Keratinocyte (primary cell): ENCODE results near the gene WDR82. TPM values are rescaled to one million over a fixed set of nuclear protein-coding genes. Genes with fewer than 3 reads are reported as not detected.

Experiments
- DNase-seq: peaks from one replicate; pipeline ENCODE4 v3.0.0-alpha.2; 2011; ENCODE audit warnings: low read depth, missing footprints, low spot score
- FAIRE-seq: peaks from 2 replicates; lab custom pipeline; 2011; peaks lifted over from hg19 to GRCh38; lab: Jason Lieb, UNC
- H2AFZ ChIP-seq: 2 replicates; pipeline ENCODE4 v1.6.0; 2012; ENCODE audit warnings: low read length, control low read depth, inconsistent platforms; ENCODE audit not compliant: control insufficient read depth
- H3K27ac ChIP-seq: 2 replicates; pipeline ENCODE4 v1.5.1; 2011; ENCODE audit warnings: low read length; ENCODE audit not compliant: control insufficient read depth, insufficient read depth
- H3K27me3 ChIP-seq: 3 replicates; pipeline ENCODE4 v1.6.0; 2011; ENCODE audit warnings: low read length; ENCODE audit not compliant: control insufficient read depth, insufficient read depth; ENCODE audit errors: extremely low read depth
- H3K36me3 ChIP-seq, 2 experiments: 2 replicates in 1 of 2; 3 replicates in 1 of 2; pipeline ENCODE4 v1.5.1; 2011; ENCODE audit warnings: low read length in 2 of 2, mild to moderate bottlenecking in 1 of 2; ENCODE audit not compliant: control insufficient read depth in 2 of 2, insufficient read depth in 2 of 2; ENCODE audit errors: extremely low read depth in 1 of 2
- H3K4me1 ChIP-seq: 3 replicates; pipeline ENCODE4 v1.5.1; 2011; ENCODE audit warnings: low read length; ENCODE audit not compliant: control insufficient read depth, insufficient read depth; ENCODE audit errors: extremely low read depth
- H3K4me2 ChIP-seq: 3 replicates; pipeline ENCODE4 v1.6.0; 2011; ENCODE audit warnings: low read depth, low read length; ENCODE audit not compliant: control insufficient read depth, insufficient read depth; ENCODE audit errors: extremely low read depth
- H3K4me3 ChIP-seq, 3 experiments: fragments of 200-600 bp in 1 of 3; sonication (generic) in 1 of 3; 2 replicates in 2 of 3; 3 replicates in 1 of 3; pipeline ENCODE4 v1.5.1; 2011 to 2016; ENCODE audit warnings: low read length in 3 of 3, mild to moderate bottlenecking in 3 of 3, control low read depth in 2 of 3, inconsistent platforms in 1 of 3, low read depth in 1 of 3, mixed read lengths in 1 of 3, mixed run types in 1 of 3, moderate library complexity in 1 of 3; ENCODE audit not compliant: control insufficient read depth in 2 of 3, insufficient read depth in 2 of 3; ENCODE audit errors: extremely low read depth in 1 of 3
- H3K79me2 ChIP-seq: 2 replicates; pipeline ENCODE4 v1.6.0; 2012; ENCODE audit warnings: low read length; ENCODE audit not compliant: control insufficient read depth, insufficient read depth
- H3K9ac ChIP-seq: 3 replicates; pipeline ENCODE4 v1.6.0; 2011; ENCODE audit warnings: low read length; ENCODE audit not compliant: control insufficient read depth, insufficient read depth; ENCODE audit errors: extremely low read depth
- H3K9me1 ChIP-seq: 3 replicates; pipeline ENCODE4 v1.6.0; 2011; ENCODE audit warnings: low read length; ENCODE audit not compliant: control insufficient read depth, insufficient read depth; ENCODE audit errors: extremely low read depth
- H3K9me3 ChIP-seq: 2 replicates; pipeline ENCODE4 v1.5.1; 2012; ENCODE audit warnings: low read depth, low read length; ENCODE audit not compliant: control insufficient read depth
- H4K20me1 ChIP-seq: 3 replicates; pipeline ENCODE4 v1.6.0; 2011; ENCODE audit warnings: low read length; ENCODE audit not compliant: control insufficient read depth, insufficient read depth; ENCODE audit errors: extremely low read depth
- EZH2 ChIP-seq: IDR thresholded peaks from one replicate; pipeline ENCODE4 v1.6.1; 2012; ENCODE audit warnings: inconsistent platforms, mild to moderate bottlenecking, low read length, moderate library complexity
- dilution Hi-C: fragments of 300-500 bp; cut with MboI; formaldehyde crosslinking; loops from one replicate; pipeline ENCODE4 v1.7.0; 2020; ENCODE audit warnings: low sequenced_read_pairs; ENCODE audit not compliant: extremely low pct_ligation_motif_present
- polyA plus RNA-seq, 5 experiments: library from polyadenylated mRNA; depleted of rRNA in 3 of 5; stranded (reverse) in 3 of 5; stranded (forward) in 1 of 5; unstranded in 1 of 5; fragments of >200 nt; gene quantifications; 1 replicate in 1 of 5; 2 replicates in 3 of 5; 3 replicates in 1 of 5; pipeline versions ENCODE4 v1.2.1 to v1.2.3, GENCODE V29; 2011 to 2012; ENCODE audit warnings: missing spikeins in 2 of 5, low read depth in 1 of 5, low replicate concordance in 1 of 5
- TF ChIP-seq, protein P1 (sequence below), 3 experiments: IDR thresholded peaks in 1 of 3; conservative IDR thresholded peaks in 1 of 3; optimal IDR thresholded peaks in 1 of 3; 2 replicates in 2 of 3; 3 replicates in 1 of 3; pipeline versions ENCODE3 to v1.5.1; 2011; ENCODE audit warnings: low read length in 3 of 3, mild to moderate bottlenecking in 3 of 3, moderate library complexity in 2 of 3, control low read depth in 1 of 3, inconsistent platforms in 1 of 3; ENCODE audit not compliant: insufficient read depth in 2 of 3; ENCODE audit errors: extremely low read depth in 1 of 3

Gene WDR82
- polyA plus RNA-seq, 1 donor (not counting 4 experiments of a cell fraction or from before 2014, with no cell fraction given), result 75.1 TPM

DNA sequence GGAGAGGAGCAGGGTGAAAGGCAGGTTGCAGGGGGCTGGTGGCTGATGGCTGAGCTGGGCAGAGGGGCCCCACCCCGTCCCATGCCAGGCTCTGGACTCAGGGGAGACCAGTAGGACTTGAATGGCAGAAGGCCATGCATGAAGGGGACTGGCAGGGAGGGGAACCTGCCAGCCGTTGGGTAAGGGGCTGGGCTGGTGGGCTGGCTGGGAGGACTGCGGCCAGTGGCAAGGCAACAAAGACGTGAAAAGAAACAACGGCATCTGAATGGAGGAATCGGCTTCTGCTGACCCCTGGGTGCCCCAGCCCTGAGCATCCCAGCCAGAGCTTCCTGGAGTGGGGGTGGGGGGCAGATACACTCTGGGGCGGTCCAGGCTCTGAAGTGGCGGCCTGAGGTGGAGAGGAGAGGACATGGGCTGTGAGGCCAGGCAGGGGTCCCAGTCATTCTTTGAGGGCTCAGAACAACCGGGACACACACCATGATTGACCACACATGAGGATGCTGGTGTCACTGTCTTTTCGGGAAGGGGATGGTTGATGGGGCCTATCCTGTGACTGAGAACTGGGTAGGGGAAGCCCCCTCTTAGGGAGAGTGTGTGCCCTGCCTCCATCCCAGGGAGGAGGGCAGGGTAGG lies 20.9 kb upstream of the WDR82 start:
- no peak for TF ChIP-seq EZH2
- TF ChIP-seq, protein P1, sequence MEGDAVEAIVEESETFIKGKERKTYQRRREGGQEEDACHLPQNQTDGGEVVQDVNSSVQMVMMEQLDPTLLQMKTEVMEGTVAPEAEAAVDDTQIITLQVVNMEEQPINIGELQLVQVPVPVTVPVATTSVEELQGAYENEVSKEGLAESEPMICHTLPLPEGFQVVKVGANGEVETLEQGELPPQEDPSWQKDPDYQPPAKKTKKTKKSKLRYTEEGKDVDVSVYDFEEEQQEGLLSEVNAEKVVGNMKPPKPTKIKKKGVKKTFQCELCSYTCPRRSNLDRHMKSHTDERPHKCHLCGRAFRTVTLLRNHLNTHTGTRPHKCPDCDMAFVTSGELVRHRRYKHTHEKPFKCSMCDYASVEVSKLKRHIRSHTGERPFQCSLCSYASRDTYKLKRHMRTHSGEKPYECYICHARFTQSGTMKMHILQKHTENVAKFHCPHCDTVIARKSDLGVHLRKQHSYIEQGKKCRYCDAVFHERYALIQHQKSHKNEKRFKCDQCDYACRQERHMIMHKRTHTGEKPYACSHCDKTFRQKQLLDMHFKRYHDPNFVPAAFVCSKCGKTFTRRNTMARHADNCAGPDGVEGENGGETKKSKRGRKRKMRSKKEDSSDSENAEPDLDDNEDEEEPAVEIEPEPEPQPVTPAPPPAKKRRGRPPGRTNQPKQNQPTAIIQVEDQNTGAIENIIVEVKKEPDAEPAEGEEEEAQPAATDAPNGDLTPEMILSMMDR (optimal IDR thresholded peaks at IDR 0.05 in 1 of 3, IDR thresholded peaks at IDR 0.05 in 1 of 3, conservative IDR thresholded peaks at IDR 0.05 in 1 of 3; ENCODE audit: extremely low read depth in 1 of 3, insufficient read depth in 2 of 3, low read length in 3 of 3), result no peak
- Histone ChIP-seq H3K9me1 (no peaks in the 10 kb centered on the region), H3K4me3 (no peak overlapping the region), H3K4me2 (no peak overlapping the region), H2AFZ (no peak overlapping the region), H3K27ac (no peak overlapping the region), H4K20me1 (no peaks in the 10 kb centered on the region), H3K9me3 (no peaks in the 10 kb centered on the region), H3K9ac (no peak overlapping the region), H3K79me2 (no peaks in the 10 kb centered on the region), H3K36me3 (no peaks in the 10 kb centered on the region), H3K27me3 (no peaks in the 10 kb centered on the region), H3K4me1 (peaks cover 10% of the 10 kb centered on the region)
- no peak for DNase-seq
- dilution Hi-C loops, result no loop called here
- no peak for FAIRE-seq

DNA sequence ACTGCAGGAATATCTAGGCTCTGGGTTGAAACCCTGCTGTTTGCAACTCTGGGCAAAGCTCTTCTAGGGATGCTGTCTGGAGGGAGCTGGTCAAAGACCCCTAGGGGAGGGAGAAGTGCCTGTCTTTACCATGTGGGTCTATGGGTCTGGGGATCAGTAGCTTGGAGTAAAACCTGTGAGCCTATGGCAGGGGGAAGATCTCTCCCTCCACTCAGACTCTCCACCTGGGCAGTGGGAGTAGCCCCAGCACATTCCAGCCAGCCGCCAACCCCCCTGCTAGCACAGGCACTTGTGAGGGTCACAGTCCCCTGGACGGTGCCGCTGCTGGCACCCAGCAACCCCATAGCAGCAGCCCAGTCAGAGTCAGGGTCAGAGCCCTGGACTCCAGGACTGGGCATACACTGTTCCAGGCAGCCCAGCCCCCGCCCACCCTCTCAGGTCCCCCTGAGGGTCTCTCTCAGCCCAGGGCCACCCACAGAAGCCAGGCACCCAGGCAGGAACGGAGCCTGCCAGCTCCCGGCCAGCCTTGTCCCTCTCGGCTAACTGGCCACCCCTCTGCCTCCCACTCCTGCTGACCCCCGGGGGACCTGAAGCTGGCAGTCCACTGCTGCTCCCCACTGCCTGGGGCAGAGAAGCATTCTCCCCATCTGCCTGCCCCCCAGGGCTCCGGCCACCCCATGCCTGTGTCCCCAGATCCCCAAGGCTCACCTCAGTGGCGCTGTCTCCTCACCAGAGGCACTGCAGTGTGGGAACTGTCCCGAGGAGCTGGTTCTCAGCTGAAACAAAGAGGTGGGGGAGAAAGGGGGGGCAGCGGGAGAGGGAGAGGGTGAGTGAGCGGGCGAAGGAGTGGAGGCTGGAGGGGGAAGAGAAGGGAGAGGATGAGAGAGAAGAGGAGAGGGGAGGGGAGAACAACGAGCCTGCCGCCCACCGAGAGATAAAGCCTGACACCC lies 20.0 kb upstream of the WDR82 start:
- dilution Hi-C loops, result no loop called here

More for the DNA sequence above, 20.0 kb upstream of the WDR82 start:
- H3K27ac ChIP-seq, result no peak overlapping the region
- H4K20me1 ChIP-seq, result no peaks in the 10 kb centered on the region
- no peaks in the 10 kb centered on the region for H3K27me3 ChIP-seq
- H3K4me1 ChIP-seq, result peaks cover 10% of the 10 kb centered on the region
- no peaks in the 10 kb centered on the region for H3K9me1 ChIP-seq
- no peak for FAIRE-seq
- DNase-seq, result no peak
- no peaks in the 10 kb centered on the region for H3K9me3 ChIP-seq
- peaks cover 3 to 4% of the 10 kb centered on the region in 2 experiments for H3K36me3 ChIP-seq
- no peak overlapping the region for H3K9ac ChIP-seq
- no peak overlapping the region for H2AFZ ChIP-seq
- TF ChIP-seq EZH2, result no peak
- TF ChIP-seq, protein P1 (optimal IDR thresholded peaks at IDR 0.05 in 1 of 3, IDR thresholded peaks at IDR 0.05 in 1 of 3, conservative IDR thresholded peaks at IDR 0.05 in 1 of 3; ENCODE audit: extremely low read depth in 1 of 3, insufficient read depth in 2 of 3, low read length in 3 of 3), result no peak
- H3K79me2 ChIP-seq, result no peaks in the 10 kb centered on the region
- H3K4me2 ChIP-seq, result no peak overlapping the region
- no peak overlapping the region for H3K4me3 ChIP-seq
